Skin epidermis (tissue), 12 donors: ENCODE measurements around the gene CDH23.

Experiments used
- H3K27ac ChIP-seq, 21 experiments: fragments of 200-600 bp; sonication (generic) in 11 of 21; one replicate each; pipeline ENCODE4 v1.5.0; 2020; ENCODE audit warnings: mild to moderate bottlenecking in 3 of 21, inconsistent platforms in 2 of 21, moderate library complexity in 2 of 21
- H3K4me3 ChIP-seq, 7 experiments: fragments of 200-600 bp; sonication (generic) in 2 of 7; one replicate each; pipeline ENCODE4 v1.5.0; 2020; ENCODE audit warnings: inconsistent platforms in 2 of 7, mild to moderate bottlenecking in 2 of 7, moderate library complexity in 1 of 7

The CDH23 gene

DNA sequence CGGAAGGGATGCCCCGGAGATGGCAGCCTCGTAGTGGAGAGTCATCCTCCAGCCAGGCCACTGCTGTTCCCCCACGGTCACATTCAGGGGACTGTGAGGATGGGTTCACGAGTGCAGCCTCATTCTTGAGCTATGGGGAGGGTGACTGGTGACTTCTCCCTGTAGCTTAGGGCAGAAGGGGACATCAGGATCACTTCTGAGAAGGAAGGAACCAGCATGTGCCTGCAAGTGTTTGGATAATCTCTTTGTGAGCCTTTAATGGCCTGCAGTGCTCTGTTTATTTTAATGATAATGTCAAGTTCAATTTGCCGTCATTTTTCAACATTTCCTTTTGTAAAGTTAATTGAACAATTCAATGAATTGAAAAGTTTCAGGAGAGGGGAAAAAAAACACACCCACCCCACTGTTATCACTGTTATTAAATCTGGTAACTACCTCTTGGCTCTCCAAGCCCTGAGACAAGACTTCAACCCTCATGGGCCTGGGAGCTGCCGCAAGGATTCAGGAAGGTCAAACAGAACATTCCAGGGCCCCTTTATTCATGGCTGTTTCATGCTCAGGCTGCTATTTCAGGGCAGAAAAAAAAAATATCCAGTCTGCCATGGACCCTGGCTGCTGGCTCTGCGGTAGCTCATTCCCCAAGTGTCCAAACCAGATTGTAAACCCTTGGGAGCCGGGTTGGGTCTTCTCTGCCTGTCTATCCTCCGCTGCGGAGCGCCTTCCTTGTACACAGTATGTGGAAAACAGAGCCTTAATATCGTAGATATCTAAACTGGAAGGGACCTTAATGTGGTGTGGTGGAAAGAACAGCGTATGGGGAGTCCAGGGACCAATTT, 100.4 kb downstream of the CDH23 start:
- Histone ChIP-seq H3K27ac (no peak overlapping the region), H3K4me3 (no peak overlapping the region)

- H3K27ac ChIP-seq: no peak overlapping the region
- no peak overlapping the region for H3K4me3 ChIP-seq
These were observed 101.1 kb downstream of the CDH23 start for GRCh38 chr10:71497763-71498326.

DNA sequence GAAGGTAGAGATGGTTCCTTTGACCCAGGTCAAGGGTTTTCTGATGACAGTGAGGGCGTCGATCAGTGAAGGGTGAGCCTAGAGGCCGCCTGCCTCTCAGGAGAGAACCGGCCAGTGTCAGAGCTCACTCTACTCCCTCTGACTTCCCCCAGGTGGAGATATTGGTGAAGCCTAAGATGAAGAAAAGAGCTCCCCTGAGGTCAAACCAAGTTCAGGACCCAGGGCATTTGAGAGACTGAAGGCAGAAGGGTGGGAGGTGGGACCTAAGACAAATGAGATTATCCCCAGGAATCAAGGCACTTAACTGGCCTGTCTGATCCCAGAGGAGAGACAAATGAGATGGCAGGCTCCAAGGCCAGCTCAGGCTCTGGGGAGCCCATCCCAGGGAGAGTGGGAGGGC, 104.7 kb downstream of the CDH23 start:
- Histone ChIP-seq H3K27ac (no peak overlapping the region), H3K4me3 (no peak overlapping the region)

GRCh38 chr10:71502190-71502589, 105.5 kb downstream of the CDH23 start:
- H3K27ac ChIP-seq: no peak overlapping the region
- H3K4me3 ChIP-seq: no peak overlapping the region

GRCh38 chr10:71502851-71503250, 106.1 kb downstream of the CDH23 start:
- Histone ChIP-seq H3K27ac (no peak overlapping the region), H3K4me3 (no peak overlapping the region)

- Histone ChIP-seq H3K4me3 (no peak overlapping the region), H3K27ac (no peak overlapping the region)
These were observed 107.4 kb downstream of the CDH23 start for GRCh38 chr10:71504168-71504567.

DNA sequence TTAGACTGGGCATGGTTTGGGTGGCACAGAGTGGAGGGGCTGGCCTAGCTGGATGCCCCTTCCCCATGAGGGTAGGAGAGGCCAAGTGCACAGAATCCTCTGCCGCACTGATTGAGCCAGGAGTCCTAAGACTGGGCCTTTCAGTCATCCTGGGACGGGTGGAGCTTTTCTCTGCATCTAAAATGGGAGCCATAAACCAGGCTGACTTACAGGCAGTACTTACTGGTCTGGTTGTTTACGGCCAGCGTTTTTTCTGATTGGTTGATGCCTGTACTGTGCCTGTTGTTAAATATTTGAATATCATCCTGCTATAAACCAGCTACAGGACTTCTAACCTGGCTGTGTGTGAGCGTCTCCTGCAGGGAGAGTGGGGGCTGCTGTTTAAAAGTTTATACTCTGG, 107.8 kb downstream of the CDH23 start:
- Histone ChIP-seq H3K27ac (no peak overlapping the region), H3K4me3 (no peak overlapping the region)

DNA sequence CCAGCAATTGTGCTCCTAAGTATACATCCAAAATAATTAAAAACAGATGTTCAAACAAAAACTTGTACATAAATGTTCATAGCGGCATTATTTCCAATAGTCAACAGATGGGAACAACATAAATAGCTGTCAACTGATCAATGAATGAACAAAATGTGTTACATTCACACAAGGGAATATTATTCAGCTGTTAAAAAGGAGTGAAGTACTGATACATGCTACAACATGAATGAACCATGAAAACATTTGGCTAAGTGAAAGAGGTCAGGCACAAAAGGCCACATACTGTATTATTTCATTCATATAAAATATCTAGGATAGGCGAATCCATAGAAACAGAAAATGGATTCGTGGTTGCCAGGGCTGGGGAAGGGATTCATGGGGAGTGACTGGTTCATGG, 109.1 kb downstream of the CDH23 start:
- no peak overlapping the region for H3K4me3 ChIP-seq
- H3K27ac ChIP-seq: no peak overlapping the region

DNA sequence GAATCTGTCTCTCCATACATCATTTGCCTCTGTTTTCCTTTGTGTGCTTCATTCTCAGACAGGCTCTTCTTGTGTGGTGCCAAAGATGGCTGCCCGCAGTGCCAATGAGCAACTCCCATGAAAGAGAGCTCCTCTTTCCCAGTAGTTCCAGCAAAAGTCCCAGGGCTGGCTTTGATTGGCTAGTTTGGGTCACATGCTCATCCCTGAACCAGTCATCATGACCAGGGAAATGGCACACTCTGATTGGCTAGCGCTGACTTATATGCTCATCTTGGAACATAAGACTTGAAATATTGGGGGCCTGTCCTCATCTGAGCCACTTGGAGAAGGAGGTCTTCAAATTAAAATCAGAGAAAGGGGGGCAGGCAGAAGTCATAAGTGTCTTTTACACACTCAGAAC, 112.7 kb downstream of the CDH23 start:
- H3K4me3 ChIP-seq: no peak overlapping the region
- H3K27ac ChIP-seq: no peak overlapping the region

- no peak overlapping the region for H3K4me3 ChIP-seq
- no peak overlapping the region for H3K27ac ChIP-seq
These were observed 114.5 kb downstream of the CDH23 start for GRCh38 chr10:71511206-71511605.

DNA sequence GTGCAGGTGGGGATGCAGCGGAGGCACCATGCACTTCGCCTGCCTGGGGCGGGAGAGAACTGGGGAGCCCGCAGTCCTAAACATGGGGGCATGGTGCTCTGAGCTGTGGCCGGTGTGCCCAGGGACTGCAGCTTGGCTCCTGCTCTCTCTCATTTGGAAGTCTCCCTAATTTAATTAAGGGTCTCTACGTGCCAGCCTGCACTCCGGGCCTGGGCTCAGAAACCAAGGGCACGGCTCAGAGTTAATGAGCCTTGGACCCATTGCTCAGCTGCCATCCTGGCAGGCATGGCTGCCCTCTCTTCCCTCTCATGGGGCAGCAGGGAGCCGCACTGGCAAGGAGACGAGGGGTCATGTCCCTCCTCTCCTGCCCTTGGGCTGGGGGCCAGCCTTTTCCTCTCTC, 115.6 kb downstream of the CDH23 start:
- H3K4me3 ChIP-seq: no peak overlapping the region
- H3K27ac ChIP-seq: no peak overlapping the region

GRCh38 chr10:71512761-71513539, 116.2 kb downstream of the CDH23 start:
- Histone ChIP-seq H3K4me3 (no peak overlapping the region), H3K27ac (no peak overlapping the region)

DNA sequence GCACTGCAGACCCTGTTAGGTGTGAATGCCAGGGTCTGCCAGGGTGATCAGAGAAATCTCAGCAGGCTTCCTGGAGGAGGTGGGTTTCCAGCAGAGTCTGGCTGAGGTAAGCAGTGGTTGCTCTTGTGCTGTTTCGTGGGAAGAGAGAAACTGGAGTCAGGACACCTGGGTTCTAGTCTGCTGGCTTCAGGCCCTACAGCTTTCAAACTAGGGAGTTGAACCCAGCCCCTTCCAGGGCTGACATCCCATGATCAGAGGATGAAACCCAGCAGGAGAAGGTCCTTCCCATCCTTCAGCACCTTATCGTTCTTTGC, 116.8 kb downstream of the CDH23 start:
- H3K27ac ChIP-seq: no peak overlapping the region
- H3K4me3 ChIP-seq: no peak overlapping the region

DNA sequence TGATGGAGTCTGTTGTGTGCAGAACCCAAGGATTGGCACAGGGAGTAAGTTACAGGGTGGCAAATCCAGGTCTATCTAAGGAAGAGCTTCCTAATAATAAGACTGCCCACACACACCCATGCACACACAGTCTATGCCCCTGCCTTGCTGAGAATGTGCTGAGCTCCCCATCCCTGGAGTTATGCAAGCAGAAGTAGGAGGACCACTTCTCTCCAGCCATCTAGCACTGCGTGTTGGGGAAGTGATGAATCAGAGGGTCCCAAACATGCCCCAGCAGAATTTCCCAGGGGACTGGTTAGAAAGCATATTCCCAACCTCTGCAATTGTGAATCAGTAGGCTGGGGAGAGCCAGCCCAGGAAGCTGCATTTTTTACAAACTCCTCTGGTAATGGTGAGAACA, 117.2 kb downstream of the CDH23 start:
- Histone ChIP-seq H3K4me3 (no peak overlapping the region), H3K27ac (no peak overlapping the region)

- H3K27ac ChIP-seq: no peak overlapping the region
- no peak overlapping the region for H3K4me3 ChIP-seq
These were observed 118.9 kb downstream of the CDH23 start for GRCh38 chr10:71515531-71516172.

- Histone ChIP-seq H3K4me3 (no peak overlapping the region), H3K27ac (no peak overlapping the region)
These were observed 120.2 kb downstream of the CDH23 start for GRCh38 chr10:71516890-71517289.

DNA sequence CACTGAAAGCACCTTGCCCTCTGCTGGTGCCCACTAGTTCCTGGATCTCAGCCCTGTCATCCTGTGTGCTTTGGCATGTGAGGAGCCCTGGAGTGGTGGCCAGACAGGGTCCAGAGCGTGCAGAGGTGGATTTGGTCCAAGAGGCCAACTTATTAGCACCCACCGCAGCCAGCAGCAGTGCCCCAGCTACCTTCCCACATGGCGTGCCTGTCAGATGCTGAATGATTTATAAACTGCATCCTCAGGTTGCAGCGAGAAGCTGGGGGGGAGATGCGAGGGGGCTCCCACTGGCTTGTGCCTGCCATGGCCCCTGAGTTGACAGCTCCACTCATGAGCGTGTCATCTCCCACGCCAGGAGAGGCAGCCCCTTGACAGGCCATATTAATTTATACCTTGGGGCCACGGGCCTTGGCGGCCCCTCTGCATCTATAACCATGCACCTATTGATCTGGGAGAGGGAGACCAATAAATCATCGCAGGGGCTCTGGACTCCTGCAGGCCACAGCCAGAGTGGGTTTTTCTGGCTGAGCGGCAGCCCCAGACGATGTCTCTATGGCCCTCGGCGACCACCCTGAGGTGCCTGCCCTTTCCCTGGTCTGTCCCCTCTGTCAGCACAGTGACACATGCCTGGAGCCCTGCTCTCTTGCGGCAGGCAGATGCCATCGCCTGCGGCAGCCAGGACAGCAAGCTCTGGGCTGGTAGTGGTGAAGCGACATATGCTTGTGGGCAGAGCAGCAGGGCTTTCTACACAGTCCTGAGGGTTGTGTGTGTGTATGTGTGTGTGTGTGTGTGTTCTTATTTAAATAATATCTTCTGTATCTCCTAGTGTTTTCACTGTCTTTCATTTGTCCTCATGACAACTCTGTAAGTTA, 120.8 kb downstream of the CDH23 start:
- H3K4me3 ChIP-seq: no peak overlapping the region
- no peak overlapping the region for H3K27ac ChIP-seq

DNA sequence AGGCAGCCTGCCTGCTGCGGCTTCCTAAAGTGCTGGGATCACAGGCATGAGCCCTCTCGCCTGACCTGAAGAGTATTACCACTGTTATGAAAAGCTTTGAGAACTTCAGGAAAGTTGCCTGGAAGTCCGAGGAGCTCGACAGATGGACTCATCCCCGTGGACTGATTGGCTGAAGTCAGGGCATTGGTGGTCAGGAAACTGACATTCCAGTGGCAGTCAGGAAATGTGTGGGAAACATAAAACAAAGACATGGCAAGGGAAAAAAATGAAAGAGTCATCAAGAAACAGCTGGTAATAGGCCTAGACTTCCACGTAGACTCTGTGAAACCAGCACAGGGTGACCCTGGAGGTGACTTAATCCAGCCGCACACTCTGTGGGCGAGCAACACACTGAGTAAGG, 123.3 kb downstream of the CDH23 start:
- Histone ChIP-seq H3K4me3 (no peak overlapping the region), H3K27ac (no peak overlapping the region)

DNA sequence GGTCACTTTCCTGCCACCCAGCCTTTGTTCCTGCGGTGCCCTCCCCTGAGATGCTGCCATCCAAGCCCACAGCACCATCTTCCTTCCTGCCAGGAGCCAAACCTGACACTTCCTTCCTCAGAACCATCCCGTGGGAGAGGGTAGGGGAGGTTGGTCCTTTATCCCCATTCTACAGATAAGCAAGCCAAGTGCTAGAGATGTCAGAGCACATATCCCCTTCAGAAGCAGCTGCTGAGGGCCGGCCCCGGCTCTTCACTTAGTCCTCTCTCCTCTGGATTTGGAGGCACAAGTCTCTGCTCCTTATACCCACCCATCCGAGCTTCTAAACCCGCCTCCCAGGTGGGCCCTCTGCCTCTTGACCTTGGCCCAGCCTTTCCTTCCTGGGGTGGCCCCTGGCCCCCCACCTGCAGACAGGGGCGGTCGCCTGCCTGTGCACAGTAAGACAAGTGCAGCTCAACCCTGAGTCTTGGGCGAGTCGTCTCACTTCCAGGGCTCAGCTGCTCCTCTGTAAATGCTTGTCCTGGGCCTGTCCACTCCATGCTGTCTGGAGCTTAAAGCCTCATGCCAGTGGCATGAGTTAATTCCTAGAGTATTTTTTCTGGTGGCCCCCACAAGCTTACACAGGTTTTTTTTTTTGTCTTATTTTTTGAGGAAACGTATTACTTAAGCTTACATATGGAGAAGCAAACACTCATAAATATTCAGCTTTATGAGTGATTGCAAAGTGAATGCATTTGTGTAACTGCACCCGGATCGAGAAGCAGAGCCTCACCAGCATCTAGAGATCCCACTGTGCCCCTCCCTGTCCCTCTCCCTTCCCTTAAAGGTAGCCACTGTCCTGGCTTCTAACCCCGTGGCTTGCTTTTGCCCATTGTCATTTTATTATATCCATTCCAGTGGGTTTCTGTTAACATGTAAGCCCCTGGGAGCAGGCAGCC, 125.1 kb downstream of the CDH23 start:
- H3K27ac ChIP-seq: no peak overlapping the region
- no peak overlapping the region for H3K4me3 ChIP-seq
